ENCODE measurements around the gene CORO1C.

Gene CORO1C

DNA sequence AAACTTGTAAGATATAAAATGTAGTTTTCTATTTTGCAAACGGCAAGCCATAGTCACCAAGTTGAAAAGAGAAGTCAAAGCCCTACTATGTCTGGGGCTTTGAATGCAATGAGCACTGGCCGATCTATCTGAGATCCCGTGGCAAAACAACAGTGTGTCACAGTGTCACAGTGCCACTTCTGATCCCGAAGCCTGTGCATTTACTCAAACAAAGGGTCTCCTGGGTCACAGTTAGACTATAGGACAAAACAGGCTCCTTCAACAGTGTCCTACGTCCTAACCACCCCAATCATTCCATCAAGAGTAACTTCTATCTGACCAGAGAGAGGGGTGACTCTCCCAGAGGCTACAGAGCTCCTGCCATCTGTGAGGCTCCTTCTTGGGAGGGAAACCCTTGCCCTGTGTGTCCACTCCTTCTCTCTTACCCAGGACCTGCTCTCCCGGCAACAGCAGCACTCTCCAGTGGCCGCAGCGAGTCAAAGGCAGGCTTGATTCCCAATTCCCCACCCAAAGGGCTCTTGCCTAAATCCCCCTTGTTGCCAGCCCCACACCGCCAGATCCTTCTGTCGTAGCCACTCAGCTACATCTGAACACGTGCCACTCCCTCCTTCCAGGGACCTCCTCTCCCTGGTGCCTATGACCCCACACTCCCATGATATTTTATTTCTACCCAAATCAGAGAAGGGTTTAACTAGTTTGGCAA is 83.6 kb downstream of the CORO1C start:
- DNase-seq (ENCODE audit: low read depth), result no peak

DNA sequence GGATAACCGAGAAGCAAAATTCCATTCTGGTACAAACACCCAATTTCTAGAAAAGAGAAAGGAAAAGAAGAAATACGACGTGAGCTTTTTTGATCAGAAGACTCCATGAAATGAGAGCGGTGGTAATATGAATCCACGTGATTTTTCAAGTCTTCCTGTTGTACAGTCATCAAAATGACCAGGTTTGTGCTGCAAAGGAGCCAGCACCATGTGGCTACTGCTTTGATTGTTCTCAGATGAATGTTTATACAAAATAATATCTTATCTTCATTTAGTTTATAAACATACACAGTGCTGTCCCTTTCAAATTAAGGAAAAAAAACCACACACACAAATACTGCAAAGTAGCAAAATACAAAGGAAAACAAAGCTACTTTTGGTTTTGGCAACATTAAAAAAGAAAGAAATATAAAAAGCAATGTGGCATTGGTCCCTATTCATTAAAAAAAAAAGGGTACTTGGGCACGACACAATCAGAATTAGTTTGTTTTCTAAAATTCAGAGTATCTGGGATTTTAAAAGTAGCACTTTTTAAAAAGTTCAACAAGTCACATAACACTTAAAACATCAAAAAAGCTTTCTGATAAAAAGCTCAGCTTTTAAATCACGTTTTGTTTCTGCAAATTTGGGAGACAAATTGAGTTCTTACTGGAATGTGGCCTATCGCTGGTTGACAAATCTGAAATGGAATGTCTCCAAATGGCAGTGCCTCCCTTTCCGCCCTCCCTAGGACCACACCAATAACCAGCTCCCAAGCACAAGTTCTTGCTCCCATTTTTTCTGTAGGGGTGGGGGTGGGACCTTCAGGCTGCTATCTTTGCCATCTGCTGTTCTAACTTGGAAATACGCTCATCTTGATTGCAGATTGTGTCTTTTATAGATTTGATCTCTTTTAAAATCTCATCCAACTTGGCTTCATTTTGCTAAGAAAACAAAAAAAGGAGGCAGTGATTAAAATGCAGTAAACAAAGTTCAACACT is 84.4 kb downstream of the CORO1C start:
- no peak for DNase-seq (ENCODE audit: low read depth)

DNA sequence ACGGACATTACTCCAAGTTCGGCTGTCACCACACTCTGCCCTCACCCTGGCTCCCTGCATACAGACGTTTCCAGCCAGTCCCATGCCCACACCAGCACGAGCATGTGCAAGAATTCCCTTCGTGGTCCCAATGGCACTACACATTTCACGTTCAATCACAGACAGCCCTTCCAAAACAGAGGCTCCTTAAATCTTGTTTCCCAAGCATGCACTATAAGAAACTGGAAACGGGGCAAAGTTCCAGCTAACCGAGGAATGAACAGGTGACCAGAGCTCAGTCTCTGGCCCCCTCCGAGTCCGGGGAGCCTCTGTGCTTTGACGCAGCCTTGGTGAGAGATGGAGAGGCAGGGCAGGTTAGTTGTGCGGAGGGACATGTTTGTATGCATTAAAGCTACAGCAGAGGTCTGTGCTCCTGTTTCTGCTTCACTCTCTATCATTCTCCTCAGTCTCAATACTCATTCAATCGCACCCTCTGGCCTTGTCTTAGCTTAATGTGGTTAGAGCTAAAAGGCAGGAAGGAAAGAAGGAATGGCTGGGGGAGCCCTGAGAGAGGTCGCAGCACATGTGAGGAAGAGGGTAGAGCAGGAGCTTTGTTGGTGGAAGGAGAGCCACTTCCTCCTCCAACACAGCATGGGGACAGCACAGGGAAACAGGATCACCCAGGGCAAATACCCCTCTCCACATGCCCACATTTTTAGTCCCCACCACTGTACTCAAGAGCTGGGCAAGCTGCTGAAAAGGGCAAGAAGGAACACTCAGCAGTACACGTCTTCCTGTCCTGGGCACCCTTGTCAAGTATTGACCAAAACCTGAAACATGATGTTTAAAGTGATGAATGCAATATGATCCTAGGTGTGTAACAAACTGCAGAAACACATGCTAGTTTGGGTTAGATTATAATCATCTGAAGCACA is 85.4 kb downstream of the CORO1C start:
- DNase-seq (ENCODE audit: low read depth), result no peak

DNA sequence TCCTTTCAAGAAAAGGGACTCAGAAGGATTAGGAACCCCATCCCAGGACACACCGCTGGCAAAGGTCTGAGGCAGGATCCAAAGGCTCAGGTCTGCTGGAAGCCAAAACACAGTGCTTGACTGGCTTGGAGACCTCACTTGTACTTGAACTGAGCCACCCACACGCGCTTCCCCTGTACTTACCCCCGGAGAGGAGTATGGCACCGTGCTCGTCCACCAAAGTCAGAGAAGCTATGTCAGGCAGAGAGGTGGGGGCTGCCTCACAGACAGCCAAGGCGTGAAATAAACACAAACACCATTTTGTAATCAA is 86.6 kb downstream of the CORO1C start:
- DNase-seq (ENCODE audit: low read depth), result no peak

DNA sequence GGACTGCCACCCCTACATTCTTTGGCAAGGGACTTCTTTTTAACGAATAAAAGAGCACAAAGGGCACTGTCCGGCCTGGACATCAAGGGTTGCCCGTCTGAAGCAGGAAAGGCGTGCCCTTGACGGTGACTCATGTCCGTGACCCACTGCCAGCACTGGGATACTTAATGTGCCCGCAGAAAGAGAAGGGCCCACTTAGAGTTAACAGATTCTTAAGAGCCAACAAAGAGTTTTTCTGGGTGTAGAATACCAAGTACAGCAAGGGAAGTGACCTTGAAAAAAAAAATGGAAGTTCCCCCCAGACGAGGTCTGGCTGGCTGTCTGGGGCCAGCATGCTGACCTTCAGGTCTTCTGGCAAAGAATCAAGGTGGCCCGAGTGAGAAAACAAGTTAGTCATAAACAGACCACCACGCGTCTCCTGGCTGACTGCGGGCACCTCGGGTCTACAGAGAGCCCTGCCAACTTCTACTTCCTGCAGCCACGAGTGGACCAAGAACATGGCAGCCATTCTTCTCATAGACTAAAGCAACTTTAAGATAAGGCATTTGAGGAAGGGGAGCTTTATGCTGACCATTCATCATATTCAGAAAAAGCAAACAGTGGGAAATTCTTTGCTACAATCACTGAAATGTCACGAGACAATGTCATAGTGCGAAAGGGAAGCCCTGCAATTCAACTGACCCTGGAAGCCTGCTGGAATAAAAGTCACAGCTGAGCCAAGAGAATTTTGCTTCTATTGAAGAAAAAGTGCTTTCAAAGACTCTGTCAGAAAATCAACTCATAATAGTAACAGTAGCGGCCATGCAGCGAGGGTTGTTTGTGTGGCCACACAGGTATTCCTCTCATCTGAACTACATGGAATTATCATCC is 87.1 kb downstream of the CORO1C start:
- DNase-seq (ENCODE audit: low read depth), result no peak

GRCh38 chr12:108642899-108643654 is 88.2 kb downstream of the CORO1C start:
- DNase-seq (ENCODE audit: low read depth), result no peak

- DNase-seq (ENCODE audit: low read depth), result no peak
Measured at GRCh38 chr12:108642269-108642870, 88.9 kb downstream of the CORO1C start.

DNA sequence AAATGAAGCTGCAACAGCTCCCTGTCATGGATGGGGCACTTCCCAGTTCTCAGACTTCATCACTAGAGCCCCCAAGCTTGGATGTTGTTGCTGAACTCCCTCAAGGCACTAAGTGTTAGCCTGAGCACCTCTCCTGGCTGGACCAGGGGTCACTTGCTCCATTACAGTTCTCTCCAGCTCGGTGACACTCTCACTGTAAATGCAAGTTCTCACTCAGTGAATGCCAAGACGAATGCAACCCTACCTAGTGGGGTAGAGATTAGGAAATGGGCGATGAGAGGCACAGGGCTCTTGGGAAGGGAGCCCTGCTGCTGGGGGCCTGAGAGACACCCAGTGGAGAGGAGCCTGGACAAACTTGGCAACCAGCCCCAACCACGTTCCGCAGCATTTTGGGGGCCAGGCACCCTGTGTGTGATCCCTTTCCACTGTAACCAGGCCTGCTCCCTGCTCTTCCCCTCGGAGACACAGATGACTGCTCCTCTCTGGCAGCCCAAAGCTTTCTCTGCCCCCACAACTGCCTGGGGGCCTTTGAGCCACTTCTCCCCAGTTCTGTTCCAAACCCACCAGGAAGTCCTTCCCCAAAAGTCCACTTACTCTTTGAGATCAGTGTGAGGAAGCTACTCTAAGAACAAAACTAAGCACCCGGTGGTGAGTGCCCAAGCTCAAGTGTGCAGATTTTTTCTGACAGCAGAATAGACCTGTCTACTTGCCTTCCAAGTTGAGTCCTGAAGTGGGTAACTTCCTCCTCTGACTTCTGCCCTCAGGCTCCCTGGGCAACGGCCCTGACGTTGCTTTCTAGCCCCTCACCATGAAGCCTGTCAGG is 89.7 kb downstream of the CORO1C start:
- no peak for DNase-seq (ENCODE audit: low read depth)

GRCh38 chr12:108640802-108641445 is 90.4 kb downstream of the CORO1C start:
- DNase-seq (ENCODE audit: low read depth), result peak; percentile 82

- no peak for DNase-seq (ENCODE audit: low read depth)
Measured at GRCh38 chr12:108638997-108639822, 92.1 kb downstream of the CORO1C start.

- no peak for DNase-seq (ENCODE audit: low read depth)
Measured at GRCh38 chr12:108638141-108638827, 93.0 kb downstream of the CORO1C start.

DNA sequence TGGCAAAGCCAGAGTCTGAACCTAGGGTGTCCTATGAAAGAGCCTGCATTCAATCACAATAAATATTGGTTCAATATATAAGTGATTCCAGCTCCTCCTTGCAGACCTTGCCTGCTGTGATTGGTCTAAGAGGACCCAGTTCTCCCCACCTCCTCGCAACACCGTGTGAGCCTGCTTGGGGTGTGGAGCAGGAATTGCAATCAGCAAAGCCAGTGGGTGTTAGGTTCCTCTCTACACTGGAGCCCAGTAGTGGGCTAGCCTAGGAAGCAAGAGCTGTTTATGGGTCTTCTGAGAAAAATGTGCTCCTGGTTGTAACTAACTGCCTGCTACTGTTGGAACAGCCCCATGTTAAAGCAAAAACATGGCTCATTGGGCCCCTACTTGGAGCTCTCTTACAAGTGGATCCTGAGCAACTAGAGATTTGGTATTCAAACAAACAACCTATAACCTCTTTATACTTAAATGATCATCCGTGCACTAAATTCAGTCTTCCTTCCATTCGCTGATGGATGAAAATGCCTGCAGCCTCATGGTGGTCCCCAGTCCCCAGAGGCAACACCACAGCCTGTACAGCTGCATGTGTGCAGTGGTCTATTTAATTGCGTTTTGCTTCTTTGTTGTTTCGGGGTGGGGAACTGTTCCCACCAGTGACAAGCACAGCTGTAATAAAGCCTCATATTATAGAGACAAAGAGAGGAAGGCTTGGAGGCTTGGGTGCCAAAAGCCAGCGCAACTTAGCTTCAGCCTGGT is 93.9 kb downstream of the CORO1C start:
- no peak for DNase-seq (ENCODE audit: low read depth)

- no peak for DNase-seq (ENCODE audit: low read depth)
Measured at GRCh38 chr12:108635997-108636808, 95.1 kb downstream of the CORO1C start.

DNA sequence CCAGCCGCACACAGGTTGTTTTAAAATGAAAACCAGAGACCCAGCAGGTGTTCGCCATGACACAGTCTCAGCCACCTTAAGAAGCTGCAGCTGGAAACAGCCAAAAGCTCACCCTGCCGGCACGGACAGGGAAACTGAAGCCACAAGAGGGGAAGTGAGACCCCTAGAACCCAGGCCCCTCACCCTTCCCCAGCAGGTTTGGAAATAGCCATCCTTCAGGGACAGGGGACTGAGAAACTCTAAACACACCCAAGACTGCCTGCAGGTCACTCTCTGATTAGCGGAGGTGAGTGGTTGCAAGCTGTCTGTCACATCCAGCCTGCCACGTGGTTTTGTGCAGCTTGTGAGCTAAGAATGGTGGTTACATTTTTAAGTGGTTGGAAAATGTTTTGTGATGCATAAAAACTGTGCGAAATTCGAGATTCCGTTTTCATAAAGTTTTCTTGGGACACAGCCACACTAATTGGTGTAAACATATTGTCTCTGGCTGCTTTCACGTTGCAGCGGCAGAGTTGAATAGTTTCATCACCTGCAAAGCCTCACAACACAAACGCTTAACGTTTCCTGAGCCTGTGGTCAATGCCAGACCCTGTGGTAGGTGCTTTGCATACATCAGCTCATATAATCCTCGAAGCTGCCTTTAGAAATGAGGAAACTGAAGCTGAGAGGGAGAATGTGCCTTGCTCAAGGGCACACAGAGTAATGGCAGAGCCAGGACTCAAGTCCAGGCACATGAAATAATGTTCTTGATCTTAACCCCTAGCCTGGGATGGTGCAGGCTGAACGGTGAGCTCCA is 95.9 kb downstream of the CORO1C start:
- peak; percentile 76 for DNase-seq (ENCODE audit: low read depth)

- DNase-seq (ENCODE audit: low read depth), result no peak
Measured at GRCh38 chr12:108634341-108634751, 97.0 kb downstream of the CORO1C start.
